NCI-H748 treated with DMSO at 0.1 percent for 48 hours (cell line): ENCODE data around the gene ACTMAP.
"Not testable (repeated sequence)": the region's sequence is repeated elsewhere in the genome, so short reads cannot be mapped to it uniquely, and the experiment has no call there.

Source experiments
- DNase-seq: peaks from one replicate; lab custom pipeline; 2025; lab: John Stamatoyannopoulos, UW

Gene ACTMAP

DNA sequence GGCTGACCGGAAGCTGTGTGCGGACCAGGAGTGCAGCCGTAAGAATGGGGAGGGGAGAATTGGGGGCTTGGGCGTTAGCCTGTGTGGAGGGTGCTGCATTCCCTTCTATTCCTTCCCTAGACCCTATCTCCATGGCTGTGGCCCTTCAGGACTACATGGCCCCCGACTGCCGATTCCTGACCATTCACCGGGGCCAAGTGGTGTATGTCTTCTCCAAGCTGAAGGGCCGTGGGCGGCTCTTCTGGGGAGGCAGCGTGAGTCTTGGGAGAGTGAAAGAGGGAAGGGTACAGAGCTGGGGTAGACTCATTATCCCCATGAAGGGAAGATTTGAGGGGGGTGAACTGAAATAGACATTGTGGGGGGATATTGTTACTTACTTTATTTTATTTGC is 25.4 kb upstream of the ACTMAP start:
- no peak for DNase-seq

DNA sequence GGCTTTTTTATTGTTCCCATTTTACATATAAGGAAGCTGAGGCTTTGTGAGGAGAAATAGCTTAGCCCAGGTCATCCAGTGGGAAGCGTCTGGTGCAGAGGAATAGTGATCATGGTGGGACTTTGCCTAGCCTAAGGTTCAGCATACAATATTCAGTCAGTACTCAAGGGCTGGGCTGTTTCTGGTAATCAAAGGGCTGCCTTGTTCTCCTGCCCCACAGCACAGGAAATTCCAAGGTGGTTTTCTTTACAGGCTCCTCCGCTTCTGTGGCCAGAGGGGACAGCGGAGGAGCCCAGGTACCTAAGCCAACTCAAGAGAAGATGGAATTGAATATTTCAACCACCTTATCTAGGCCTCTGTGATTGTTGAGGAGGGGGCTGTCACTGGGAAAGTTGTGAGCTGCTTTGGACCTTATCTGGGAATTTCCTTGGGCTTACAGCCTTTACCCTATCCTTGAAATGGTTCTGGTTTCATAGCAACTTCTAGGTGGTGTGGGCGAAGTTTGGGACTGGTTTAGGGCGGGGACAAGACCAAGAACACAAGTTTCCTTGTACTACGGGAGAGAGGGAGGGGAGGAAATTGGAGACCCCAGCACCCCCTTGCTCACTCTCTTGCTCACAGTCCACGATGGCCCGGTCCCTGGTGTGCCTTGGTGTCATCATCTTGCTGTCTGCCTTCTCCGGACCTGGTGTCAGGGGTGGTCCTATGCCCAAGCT is 24.8 kb upstream of the ACTMAP start, which contains the start of gene MIA:
MIA (plus strand) TSS at position 606 of the 716 bp plus-strand sequence; CDS start at position 628, 22 bp downstream.
- DNase-seq: no peak

DNA sequence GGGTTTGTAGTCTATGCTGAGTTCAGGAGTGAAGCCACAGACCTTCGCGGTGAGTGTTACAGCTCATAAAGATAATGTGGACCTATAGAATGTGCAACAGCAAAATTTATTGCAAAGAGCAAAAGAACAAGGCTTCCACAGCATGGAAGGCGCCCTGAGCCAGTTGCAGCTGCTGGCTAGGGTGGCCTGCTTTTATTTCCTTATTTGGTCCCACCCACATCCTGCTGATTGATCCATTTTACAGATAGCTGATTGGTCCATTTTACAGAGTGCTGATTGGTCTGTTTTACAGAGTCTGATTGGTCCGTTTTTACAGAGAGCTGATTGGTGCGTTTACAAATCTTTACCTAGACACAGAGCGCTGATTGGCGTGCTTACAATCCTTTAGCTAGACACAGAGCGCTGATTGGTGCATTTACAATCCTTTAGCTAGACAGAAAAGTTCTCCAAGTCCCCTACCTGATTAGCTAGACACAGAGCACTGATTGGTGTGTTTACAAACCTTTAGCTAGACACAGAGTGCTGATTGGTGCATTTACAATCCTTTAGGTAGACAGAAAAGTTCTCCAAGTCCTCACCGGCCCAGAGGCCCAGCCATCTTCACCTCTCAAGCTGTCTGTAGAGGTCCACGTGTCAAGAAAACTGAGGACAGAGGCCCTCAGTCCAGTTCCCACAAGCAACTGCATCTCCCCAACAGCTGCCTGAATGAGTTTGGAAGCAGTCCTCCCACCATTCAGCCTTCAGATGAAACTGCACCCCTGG is 21.0 kb upstream of the ACTMAP start:
- DNase-seq: not testable (repeated sequence)

DNA sequence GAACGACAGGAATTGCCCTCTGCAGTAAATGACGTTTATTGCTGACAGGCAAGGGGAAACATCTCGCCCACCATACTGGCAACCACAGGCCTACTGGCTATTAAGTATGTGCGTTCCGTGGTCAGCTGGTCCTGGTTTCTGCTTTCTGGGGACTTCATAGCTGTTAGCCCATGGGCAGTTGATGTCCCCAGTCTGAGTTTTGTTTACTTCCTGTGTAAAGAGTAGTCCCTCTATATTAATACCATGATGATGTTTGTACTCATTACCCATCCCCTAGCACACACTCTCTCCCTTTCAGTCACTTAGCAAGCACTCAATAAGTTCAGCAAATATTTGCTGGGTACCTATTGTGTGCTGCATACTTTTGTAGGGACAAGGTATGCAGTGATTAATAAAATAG is 18.6 kb upstream of the ACTMAP start:
- no peak for DNase-seq

DNA sequence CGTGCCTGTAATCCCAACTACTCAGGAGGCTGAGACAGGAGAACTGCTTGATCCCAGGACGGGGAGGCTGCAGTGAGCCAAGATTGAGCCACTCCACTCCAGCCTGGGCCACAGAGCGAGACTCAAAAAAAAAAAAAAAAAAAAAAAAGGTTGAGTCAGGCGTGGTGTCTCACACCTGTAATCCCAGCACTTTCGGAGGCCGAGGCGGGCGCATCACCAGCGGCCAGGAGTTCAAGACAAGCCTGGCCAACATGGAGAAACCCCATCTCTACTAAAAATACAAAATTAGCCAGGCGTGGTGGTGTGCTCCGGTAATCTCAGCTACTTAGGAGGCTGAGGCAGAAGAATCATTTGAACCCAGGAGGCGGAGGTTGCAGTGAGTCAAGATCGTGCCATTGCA is 16.1 kb upstream of the ACTMAP start:
- DNase-seq: not testable (repeated sequence)

DNA sequence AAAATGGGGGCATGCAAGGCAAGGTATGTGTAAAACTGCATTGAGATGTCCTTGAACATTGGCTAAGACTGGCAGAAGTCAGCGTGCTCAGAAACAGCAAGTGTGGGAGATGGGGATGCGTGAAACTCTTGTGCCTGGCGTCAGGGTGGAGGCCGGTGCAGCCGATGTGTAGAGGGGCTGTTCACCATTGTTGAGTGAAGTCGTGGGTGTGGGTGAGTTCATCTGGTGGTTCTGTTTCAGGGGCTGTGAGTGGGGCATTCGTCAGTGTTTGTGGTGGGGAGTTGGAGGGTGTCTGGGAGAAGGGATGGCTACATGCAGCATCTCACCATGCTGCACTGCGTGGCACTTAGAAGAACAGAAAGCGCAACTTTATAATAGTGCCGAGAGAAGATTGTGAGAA is 13.7 kb upstream of the ACTMAP start:
- DNase-seq: no peak

DNA sequence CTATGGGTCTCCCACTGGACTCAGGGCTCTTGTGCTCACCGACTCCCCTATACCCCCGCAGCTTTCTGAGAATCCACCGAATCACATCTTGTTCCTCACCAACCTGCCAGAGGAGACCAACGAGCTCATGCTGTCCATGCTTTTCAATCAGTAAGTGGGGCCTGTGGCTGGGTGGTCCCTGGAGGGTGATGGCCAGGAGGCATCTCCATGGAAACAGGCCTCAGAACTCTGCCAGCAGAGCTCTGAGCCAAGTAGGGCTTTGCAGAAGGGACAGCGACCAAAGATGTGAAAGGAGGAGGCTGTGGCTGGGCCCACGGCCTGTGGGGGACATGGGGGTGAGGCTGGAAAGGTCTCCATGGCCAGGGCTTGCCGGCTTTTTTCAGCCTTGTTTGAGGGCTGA is 13.2 kb upstream of the ACTMAP start:
- DNase-seq: no peak

DNA sequence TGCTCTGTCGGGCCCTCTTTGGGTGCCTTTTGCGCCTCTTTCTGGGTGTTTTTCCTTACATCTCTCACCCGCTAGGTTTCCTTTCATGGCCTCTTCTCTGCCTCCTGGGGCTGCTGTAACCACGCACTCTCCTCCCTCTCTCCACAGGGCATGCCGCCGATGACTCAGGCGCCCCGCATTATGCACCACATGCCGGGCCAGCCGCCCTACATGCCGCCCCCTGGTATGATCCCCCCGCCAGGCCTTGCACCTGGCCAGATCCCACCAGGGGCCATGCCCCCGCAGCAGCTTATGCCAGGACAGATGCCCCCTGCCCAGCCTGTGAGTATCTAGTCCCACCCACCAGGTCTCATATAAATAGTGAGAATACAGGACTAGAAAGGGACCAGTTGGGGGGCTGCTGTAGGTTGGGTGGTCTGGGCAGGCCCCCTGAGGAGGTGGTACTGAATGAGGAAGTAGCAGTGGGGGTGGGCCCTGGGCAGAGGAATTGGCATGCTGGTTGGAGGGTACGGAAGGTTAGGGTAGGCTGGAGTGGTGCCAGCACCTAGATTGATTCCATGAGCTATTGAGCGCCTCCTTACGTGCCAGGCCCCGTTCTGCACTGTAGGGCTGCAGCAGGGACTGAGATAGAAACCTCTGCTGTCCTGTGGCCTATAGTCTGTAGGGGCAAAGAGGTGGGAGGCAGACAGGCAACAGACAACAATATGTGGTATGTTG is 12.6 kb upstream of the ACTMAP start:
- DNase-seq: no peak

DNA sequence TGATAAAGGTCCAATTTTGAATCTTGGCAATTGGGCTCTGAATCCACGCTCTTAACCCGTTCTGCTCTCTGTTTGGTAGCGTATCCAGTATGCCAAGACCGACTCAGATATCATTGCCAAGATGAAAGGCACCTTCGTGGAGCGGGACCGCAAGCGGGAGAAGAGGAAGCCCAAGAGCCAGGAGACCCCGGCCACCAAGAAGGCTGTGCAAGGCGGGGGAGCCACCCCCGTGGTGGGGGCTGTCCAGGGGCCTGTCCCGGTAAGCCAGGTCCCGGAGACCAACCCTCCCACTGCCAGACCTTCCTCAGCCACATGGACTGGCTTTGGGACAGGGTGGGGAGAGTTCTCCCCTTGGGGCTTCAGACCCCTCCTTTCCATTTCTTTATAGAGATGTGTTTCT is 9.1 kb upstream of the ACTMAP start:
- no peak for DNase-seq

DNA sequence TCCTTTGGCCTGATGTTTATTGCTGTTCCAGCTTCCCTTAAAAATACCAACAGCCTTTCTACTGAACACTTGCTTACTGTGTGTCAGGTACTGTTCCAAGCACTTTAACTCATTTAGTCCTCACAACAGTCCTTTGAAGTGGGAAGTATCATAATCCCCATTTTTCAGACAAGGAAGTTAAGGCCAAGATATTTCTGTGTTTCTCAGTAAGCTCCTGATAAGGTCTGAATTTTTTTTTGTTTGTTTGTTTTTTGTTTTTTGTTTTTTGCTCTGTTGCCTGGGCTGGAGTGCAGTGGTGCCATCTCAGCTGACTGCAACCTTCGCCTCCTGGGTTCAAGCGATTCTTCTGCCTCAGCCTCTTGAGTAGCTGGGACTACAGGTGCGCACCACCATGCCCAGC is 8.2 kb upstream of the ACTMAP start:
- no peak for DNase-seq

DNA sequence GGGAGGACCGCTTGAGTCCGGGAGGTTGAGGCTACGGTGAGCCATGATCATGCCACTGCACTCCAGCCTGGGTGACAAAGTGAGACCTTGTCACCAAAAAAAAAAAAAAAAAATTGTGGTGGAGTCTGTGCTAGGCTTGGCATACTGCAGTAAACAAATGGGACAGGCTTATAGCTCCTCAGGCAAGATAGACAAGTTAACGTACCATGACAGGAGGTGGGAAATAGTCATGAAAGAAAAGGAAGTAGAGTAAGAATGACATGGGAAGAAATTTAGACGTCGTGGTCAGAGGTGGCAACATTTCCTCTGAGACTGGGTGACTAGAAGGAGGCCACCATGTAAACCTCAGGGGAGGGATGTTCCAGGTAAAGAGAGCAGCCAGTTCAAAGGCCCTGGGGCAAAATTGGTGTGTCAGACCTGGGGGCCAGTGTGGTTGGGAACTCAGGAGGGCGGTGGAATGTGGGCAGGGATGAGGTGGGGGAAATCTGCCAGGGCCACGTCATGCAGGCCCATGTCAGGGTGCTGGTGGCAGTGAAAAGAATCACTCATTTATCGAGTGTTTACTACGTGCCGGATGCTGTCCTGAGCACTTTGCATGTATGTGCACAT is 6.3 kb upstream of the ACTMAP start:
- no peak for DNase-seq

DNA sequence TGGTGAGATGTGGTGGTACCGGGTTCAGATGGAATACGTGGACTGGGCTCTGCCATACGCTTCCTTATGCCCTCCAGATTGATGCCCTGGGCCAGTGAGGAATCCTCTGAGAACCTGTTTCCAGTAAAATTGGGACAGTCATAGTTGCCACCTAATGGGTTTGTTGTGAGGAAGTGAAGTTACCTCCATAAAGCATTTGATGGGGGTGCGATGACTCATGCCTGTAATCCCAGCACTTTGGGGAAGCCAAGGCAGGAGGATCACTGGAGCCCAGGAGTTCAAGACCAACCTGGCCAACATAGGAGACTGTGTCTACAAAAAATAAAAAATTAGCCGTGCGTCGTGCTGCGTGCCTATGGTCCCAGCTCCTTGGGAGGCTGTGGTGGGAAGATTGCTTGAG is 5.5 kb upstream of the ACTMAP start:
- no peak for DNase-seq

DNA sequence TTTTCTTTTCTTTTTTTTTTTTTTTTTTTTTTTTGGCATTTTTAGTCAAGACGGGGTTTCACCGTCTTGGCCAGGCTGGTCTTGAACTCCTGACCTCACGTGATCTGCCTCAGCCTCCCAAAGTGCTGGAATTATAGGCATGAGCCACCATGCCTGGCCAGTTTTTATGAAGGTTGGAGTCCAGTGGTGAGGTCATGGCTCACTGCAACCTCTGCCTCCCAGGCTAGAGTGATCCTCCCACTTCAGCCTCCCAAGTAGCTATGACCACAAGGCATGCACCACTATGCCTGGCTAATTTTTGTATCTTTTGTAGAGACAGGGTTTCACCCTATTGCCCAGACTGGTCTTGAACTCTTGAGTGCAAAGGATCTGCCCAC is 5.0 kb upstream of the ACTMAP start:
- DNase-seq: no peak

DNA sequence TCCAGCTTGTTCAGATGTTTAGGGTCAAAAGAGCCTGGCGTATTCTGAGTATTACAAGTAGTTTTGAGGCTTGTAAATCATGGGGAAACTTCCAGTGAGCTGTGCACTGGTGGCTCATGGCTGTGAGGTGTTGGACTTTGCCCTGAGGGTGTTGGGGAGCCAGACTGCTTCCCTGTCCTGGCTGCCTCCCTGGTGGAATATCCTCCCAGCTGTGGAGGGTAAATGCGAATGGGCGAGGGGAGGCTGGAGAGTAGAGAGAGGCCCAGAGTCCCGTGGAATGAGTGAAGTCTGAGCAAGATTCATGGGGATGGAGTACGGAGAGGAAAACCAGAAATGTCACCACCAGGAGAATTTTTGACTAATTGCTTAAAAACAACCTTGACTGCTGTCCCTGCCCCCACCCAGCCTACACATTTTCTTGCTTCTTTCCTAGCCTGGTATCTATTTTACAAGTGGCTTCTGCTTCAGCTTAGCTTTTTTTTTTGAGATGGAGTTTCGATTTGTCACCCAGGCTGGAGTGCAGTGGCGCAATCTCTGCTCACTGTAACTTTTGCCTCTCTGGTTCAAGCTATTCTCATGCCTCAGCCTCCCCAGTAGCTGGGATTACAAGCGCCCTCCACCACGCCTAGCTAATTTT is 4.5 kb upstream of the ACTMAP start:
- DNase-seq: no peak

DNA sequence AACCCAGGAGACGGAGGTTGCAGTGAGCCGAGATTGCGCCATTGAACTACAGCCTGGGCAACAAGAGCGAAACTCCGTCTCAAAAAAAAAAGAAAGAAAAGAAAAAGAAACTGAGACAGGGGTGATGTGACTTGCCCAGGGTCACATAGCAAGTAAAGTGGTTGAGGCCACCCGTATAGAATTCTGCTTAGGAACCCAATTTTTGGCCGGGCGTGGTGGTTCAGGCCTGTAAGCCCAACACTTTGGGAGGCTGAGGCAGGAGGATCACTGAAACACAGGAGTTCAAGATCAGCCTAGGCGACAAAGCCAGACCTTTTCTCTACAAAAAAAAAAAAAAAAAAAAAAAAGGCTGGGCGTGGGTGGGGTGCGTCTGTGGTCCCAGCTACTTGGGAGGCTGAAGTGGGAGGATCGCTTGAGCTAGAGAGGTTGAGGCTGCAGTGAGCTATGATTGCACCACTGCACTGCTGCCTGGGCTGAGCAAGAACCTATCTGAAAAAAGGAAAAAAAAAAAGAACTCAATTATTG is 2.0 kb upstream of the ACTMAP start:
- DNase-seq: no peak

DNA sequence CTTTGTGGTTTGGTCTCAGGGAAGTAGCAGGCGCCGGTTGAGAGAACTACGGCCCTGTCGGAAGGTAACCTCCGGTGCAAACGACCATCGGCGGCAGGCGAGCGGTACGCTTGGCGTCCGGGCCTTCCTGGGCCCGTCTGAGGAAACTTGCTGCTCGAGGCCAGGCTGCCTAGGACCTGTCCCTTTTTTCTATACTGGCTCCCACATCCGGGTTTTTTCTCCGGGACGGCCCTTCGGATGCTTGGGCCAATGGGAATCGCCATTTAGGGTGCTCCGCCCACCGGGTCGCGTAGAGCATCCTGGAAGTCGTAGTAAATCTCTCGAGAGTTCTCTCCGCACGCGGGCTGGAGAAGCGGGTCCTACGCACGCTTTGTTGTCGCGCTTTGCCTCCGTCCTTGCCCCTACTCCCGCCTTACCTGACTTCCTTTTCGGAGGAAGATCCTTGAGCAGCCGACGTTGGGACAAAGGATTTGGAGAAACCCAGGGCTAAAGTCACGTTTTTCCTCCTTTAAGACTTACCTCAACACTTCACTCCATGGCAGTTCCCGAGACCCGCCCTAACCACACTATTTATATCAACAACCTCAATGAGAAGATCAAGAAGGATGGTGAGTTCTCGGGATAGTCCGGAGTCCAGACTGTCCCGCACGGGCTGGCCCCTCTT is 729 bp upstream of the ACTMAP start, which contains the start of gene SNRPA:
SNRPA (plus strand) TSS at position 330 of the 664 bp plus-strand sequence; CDS start at position 536, 206 bp downstream.
- DNase-seq: peak; percentile 98

DNA sequence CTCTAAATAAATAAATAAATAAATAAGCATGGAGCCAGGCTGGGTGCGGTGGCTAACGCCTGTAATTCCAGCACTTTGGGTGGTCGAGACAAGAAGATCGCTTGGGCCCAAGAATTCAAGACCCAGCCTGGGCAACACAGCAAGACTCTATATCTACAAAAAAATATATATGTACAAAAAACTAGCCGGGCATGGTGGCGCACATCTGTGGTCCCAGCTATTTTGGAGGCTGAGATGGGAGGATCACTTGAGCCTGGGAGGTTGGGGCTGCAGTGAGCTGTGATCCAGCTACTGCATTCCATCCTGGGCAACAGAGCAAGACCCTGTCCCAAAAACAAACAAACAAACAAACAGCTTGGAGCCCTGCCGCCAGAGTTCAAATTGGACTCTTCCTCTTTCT is 2.7 kb downstream of the ACTMAP start:
- no peak for DNase-seq

DNA sequence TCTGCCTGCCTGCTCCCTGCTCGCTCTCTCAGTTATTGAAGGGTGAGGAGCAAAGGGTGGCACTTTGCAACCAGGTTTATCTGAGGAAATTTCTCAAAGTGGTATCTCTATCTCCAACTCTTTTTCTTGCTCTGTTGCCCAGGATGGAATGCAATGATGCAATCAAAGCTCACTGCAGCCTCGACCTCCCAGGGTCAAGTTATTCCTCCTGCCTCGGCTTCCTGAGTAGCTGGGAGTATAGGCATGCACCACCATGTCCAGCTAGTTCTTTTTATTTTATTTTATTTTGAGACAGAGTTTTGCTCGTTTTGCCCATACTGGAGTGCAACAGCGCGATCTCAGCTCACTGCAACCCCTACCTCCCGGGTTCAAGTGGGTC is 4.9 kb downstream of the ACTMAP start:
- no peak for DNase-seq

DNA sequence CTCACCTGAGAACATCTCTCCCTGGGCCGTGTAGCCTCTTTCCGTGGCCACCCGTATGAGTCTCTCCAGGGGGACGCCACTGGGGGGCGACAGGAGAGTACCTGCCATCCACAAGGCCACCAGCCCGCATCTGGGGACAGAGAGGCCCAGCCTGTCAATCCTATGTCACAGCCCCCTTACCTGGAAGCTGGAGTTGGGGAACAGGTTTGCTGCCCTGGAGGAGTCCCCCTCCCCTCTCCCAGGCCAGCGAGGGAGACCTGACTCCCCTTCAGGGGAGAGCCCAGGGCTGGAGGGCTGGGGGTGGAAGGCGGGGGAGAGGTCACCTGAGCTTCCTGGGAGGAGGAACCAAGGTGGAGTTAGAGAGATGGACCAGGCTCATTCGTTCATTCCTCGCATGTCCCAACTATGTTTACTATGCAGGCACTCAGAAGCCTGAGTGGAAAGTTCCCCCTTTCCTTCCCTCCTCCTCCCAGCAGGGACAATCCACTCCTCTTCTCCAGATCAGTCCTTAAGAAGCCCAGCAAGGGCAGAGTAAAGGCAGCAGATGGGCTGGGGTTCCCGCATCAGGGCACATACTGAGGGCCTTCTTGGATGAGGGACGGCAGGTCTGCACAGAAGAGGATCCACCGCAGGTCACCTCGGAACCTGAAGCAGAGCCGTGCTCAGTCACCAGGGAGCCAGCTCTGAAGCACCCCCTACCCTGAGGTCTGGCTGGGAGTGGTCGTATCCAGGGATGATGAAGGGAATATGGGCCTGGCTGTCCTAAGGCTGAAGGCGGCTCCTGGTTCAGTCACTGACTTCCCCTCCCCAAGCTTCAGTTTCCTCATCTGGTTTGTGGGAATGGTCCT is 5.5 kb downstream of the ACTMAP start:
- no peak for DNase-seq

DNA sequence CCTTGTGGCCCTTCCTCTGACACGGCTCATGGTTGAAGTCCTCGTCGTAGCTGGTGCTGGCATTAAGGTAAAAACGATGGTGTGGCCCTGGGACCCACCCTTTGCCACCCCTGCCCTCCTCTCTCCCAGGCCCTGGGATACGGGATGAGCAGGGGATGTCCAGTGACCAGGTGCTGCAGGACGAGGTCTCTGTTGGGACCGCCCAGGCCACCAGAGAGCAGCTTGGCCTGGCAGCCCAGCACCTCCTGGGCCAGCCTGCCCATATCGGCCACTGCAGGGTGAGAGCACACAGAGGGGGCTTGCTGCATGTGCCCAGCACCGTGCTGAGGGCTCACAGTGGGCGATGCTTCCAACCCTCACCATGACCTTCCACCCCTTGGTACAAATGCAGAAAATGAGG is 6.4 kb downstream of the ACTMAP start:
- no peak for DNase-seq
